Endothelial cell of umbilical vein (primary cell): ENCODE data around the gene TMEM9B. TPM values are rescaled to one million over a fixed set of nuclear protein-coding genes. Genes with fewer than 3 reads are reported as not detected.

Experiments
- BruUV-seq: library from RNA; stranded (reverse); fragments of 400-500 nt; replicated peaks from 2 replicates; lab custom pipeline; 2021; lab: Mats Ljungman, UMichigan
- CTCF ChIA-PET: fragments of 300-600, 350-600 bp; sonication (Branson Sonifier 250); formaldehyde crosslinking; loops from one replicate; lab custom pipeline; 2021; ENCODE audit warnings: antibody characterized with exemption, inconsistent platforms; lab: Charles Lee
- POLR2A ChIA-PET: fragments of 300-600, 350-600 bp; sonication (Branson Sonifier 250); formaldehyde crosslinking; loops from one replicate; lab custom pipeline; 2021; ENCODE audit warnings: antibody characterized with exemption, inconsistent platforms; lab: Charles Lee
- DNase-seq: peaks from one replicate; pipeline ENCODE4 v3.0.0-alpha.2; 2011; ENCODE audit warnings: low read depth, low spot score
- FAIRE-seq: peaks from 2 replicates; lab custom pipeline; 2011; peaks lifted over from hg19 to GRCh38; lab: Jason Lieb, UNC
- H2AFZ ChIP-seq: 2 replicates; pipeline ENCODE4 v1.6.0; 2012; ENCODE audit warnings: low read depth, low read length, control low read depth, inconsistent platforms
- H3K27ac ChIP-seq: 2 replicates; pipeline ENCODE4 v1.5.1; 2011; ENCODE audit warnings: low read depth, mild to moderate bottlenecking, control low read depth, low read length, moderate library complexity; ENCODE audit not compliant: insufficient read depth
- H3K27me3 ChIP-seq, 2 experiments: 2 replicates each; pipeline versions ENCODE4 v1.6.0 to v1.6.1; 2011; ENCODE audit warnings: low read length in 2 of 2, mixed read lengths in 1 of 2; ENCODE audit not compliant: control insufficient read depth in 2 of 2, insufficient read depth in 2 of 2
- H3K36me3 ChIP-seq, 2 experiments: 2 replicates in 1 of 2; 3 replicates in 1 of 2; pipeline ENCODE4 v1.5.1; 2011; ENCODE audit warnings: low read length in 2 of 2, mild to moderate bottlenecking in 1 of 2, moderate library complexity in 1 of 2; ENCODE audit not compliant: control insufficient read depth in 2 of 2, insufficient read depth in 2 of 2; ENCODE audit errors: extremely low read depth in 1 of 2
- H3K4me1 ChIP-seq: 3 replicates; pipeline ENCODE4 v1.5.1; 2011; ENCODE audit warnings: mild to moderate bottlenecking, low read length; ENCODE audit not compliant: control insufficient read depth, insufficient read depth; ENCODE audit errors: extremely low read depth
- H3K4me2 ChIP-seq: 2 replicates; pipeline ENCODE4 v1.6.1; 2011; ENCODE audit warnings: low read length, control low read depth, mixed read lengths; ENCODE audit not compliant: insufficient read depth
- H3K4me3 ChIP-seq, 3 experiments: fragments of 200-600 bp in 1 of 3; sonication (generic), shearing (Covaris generic) in 1 of 3; replicated peaks in 1 of 3; 2 replicates each; pipeline ENCODE4 v1.5.1; 2011 to 2016; ENCODE audit warnings: control low read depth in 3 of 3, low read length in 3 of 3, mild to moderate bottlenecking in 2 of 3, inconsistent platforms in 1 of 3, low read depth in 1 of 3, moderate library complexity in 1 of 3; ENCODE audit not compliant: insufficient read depth in 1 of 3
- H3K79me2 ChIP-seq: 2 replicates; pipeline ENCODE4 v1.6.0; 2012; ENCODE audit warnings: low read length, inconsistent platforms; ENCODE audit not compliant: control insufficient read depth, insufficient read depth
- H3K9ac ChIP-seq: replicated peaks from 2 replicates; pipeline ENCODE3; 2011; ENCODE audit warnings: low read length, control low read depth; ENCODE audit not compliant: insufficient read depth; ENCODE audit errors: extremely low read depth
- H3K9me1 ChIP-seq: replicated peaks from 3 replicates; pipeline ENCODE4 v1.6.0; 2011; ENCODE audit warnings: mild to moderate bottlenecking, low read length; ENCODE audit not compliant: control insufficient read depth, insufficient read depth; ENCODE audit errors: extremely low read depth
- H3K9me3 ChIP-seq: replicated peaks from 2 replicates; pipeline ENCODE4 v1.5.1; 2012; ENCODE audit warnings: low read length, inconsistent platforms; ENCODE audit not compliant: control insufficient read depth, insufficient read depth
- H4K20me1 ChIP-seq: replicated peaks from 2 replicates; pipeline ENCODE3; 2011; ENCODE audit warnings: mild to moderate bottlenecking, low read length; ENCODE audit not compliant: control insufficient read depth, insufficient read depth; ENCODE audit errors: extremely low read depth
- EZH2 ChIP-seq: IDR thresholded peaks from 2 replicates; pipeline ENCODE4 v1.6.1; 2012; ENCODE audit warnings: borderline replicate concordance, low read depth, mild to moderate bottlenecking, moderate library complexity, low read length, inconsistent platforms; ENCODE audit not compliant: severe bottlenecking
- FOS ChIP-seq: IDR thresholded peaks from 2 replicates; pipeline ENCODE4 v1.6.1; 2011; ENCODE audit warnings: mild to moderate bottlenecking, low read length, moderate library complexity, borderline replicate concordance; ENCODE audit not compliant: insufficient read depth
- GATA2 ChIP-seq: IDR thresholded peaks from 2 replicates; pipeline ENCODE4 v1.7.0; 2011; ENCODE audit warnings: low read depth, mild to moderate bottlenecking, moderate library complexity, mixed read lengths, low read length; ENCODE audit not compliant: insufficient read length, insufficient read depth
- JUN ChIP-seq: IDR thresholded peaks from 2 replicates; pipeline ENCODE4 v1.6.1; 2011; ENCODE audit warnings: borderline replicate concordance, low read depth; ENCODE audit not compliant: insufficient read length, insufficient read depth
- MYC ChIP-seq: IDR thresholded peaks from one replicate; pipeline ENCODE4 v1.6.1; 2011; ENCODE audit warnings: mild to moderate bottlenecking, low read depth, low read length
- POLR2A ChIP-seq: IDR thresholded peaks from 2 replicates; pipeline ENCODE4 v1.6.1; 2012; ENCODE audit warnings: low read depth, mild to moderate bottlenecking, control low read depth, low read length
- POLR2AphosphoS5 ChIP-seq: IDR thresholded peaks from 2 replicates; pipeline ENCODE4 v1.6.1; 2012; ENCODE audit warnings: low read depth, mild to moderate bottlenecking, control low read depth, low read length, moderate library complexity; ENCODE audit not compliant: insufficient read depth
- dilution Hi-C: fragments of 300-500 bp; cut with MboI; formaldehyde crosslinking; loops from one replicate; pipeline ENCODE4 v1.15.0; 2019; ENCODE audit warnings: low sequenced_read_pairs; ENCODE audit not compliant: extremely low pct_ligation_motif_present
- intact Hi-C: fragments of 100-400 bp; cut with micrococcal nuclease; formaldehyde crosslinking; loops from one replicate; pipeline ENCODE4 v1.10.0; 2022
- polyA plus RNA-seq, 4 experiments: library from polyadenylated mRNA; depleted of rRNA in 3 of 4; stranded (reverse) in 3 of 4; unstranded in 1 of 4; fragments of >200 nt; gene quantifications; 2 replicates each; pipeline versions ENCODE4 v1.2.1 to v1.2.3, GENCODE V29; 2011 to 2012; ENCODE audit warnings: missing spikeins in 1 of 4
- total RNA-seq: library from RNA; stranded (reverse); gene quantifications from 2 replicates; pipeline ENCODE4 v1.2.3, GENCODE V29; 2021
- TF ChIP-seq, protein P1 (sequence below): IDR thresholded peaks from 2 replicates; pipeline ENCODE4 v1.6.1; 2011; ENCODE audit not compliant: insufficient read depth, insufficient read length
- TF ChIP-seq, protein P2 (sequence below), 2 donors: IDR thresholded peaks; 1 replicate in 1 of 2; 2 replicates in 1 of 2; pipeline ENCODE4 v1.5.1; 2011; ENCODE audit warnings: low read length in 2 of 2, mild to moderate bottlenecking in 2 of 2, moderate library complexity in 2 of 2, control low read depth in 1 of 2, inconsistent platforms in 1 of 2, low read depth in 1 of 2; ENCODE audit not compliant: insufficient read depth in 1 of 2; ENCODE audit errors: extremely low read depth in 1 of 2

The TMEM9B gene
- total and polyA plus RNA-seq, 2 donors (not counting 3 experiments of a cell fraction or from before 2014, with no cell fraction given), result 28.2 to 30.2 TPM

DNA sequence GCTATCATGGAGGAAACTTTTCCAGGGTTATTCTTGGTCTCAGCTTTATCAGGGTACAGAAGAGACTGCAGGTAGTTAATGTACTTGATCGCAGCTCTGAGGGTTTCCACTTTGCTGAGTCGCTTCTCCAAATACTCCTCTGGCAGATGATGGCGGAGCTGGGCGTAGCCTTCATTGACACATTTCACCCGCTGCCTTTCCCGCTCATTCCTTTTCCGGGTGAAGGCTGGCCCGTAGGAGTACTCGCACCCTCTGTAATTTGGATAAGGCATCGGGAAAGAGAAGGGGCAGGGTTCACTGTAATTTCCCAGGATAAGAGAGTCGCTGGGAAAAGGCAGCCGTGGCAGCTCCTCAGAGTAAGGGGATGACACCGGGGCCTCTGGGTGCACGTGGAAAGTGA, 26.6 kb downstream of the TMEM9B start:
- no TSS peak for BruUV-seq
- CTCF ChIA-PET, result interaction anchor here (1.8 kb wide), 1 partner anchor 22 kb away, joined by 10 read pairs; no protein-coding TSS in a partner anchor

GRCh38 chr11:8937159-8937558, 27.1 kb downstream of the TMEM9B start:
- ChIA-PET CTCF (interaction anchor here (0.6 to 1.8 kb wide), 2 partner anchors 22 to 25 kb away, joined by 4 to 10 read pairs; no protein-coding TSS in a partner anchor), POLR2A (no interaction called here)
- Histone ChIP-seq H3K4me3 (no peak overlapping the region), H3K9me3 (no peaks in the 10 kb centered on the region), H3K27ac (no peak overlapping the region), H3K9ac (no peak overlapping the region), H2AFZ (no peak overlapping the region), H3K79me2 (no peaks in the 10 kb centered on the region), H3K4me2 (no peak overlapping the region), H3K4me1 (peaks cover 7% of the 10 kb centered on the region), H3K36me3 (no peaks in the 10 kb centered on the region), H4K20me1 (no peaks in the 10 kb centered on the region), H3K9me1 (no peaks in the 10 kb centered on the region), H3K27me3 (peaks cover 0 to 4% of the 10 kb centered on the region in 2 experiments)
- BruUV-seq, result no TSS peak
- no peak for DNase-seq
- intact Hi-C loops, result no loop called here
- TF ChIP-seq POLR2A (no peak), FOS (no peak), POLR2AphosphoS5 (no peak), EZH2 (no peak), GATA2 (no peak), MYC (no peak), JUN (no peak)
- TF ChIP-seq, protein P1, sequence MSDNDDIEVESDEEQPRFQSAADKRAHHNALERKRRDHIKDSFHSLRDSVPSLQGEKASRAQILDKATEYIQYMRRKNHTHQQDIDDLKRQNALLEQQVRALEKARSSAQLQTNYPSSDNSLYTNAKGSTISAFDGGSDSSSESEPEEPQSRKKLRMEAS, result no peak
- TF ChIP-seq, protein P2, sequence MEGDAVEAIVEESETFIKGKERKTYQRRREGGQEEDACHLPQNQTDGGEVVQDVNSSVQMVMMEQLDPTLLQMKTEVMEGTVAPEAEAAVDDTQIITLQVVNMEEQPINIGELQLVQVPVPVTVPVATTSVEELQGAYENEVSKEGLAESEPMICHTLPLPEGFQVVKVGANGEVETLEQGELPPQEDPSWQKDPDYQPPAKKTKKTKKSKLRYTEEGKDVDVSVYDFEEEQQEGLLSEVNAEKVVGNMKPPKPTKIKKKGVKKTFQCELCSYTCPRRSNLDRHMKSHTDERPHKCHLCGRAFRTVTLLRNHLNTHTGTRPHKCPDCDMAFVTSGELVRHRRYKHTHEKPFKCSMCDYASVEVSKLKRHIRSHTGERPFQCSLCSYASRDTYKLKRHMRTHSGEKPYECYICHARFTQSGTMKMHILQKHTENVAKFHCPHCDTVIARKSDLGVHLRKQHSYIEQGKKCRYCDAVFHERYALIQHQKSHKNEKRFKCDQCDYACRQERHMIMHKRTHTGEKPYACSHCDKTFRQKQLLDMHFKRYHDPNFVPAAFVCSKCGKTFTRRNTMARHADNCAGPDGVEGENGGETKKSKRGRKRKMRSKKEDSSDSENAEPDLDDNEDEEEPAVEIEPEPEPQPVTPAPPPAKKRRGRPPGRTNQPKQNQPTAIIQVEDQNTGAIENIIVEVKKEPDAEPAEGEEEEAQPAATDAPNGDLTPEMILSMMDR (IDR thresholded peaks at IDR 0.05; ENCODE audit: extremely low read depth in 1 of 2, insufficient read depth in 1 of 2, low read depth in 1 of 2, low read length in 2 of 2), result no peak
- dilution Hi-C loops, result no loop called here
- no peak for FAIRE-seq

More for the DNA sequence above, 26.6 kb downstream of the TMEM9B start:
- peaks cover 7% of the 10 kb centered on the region for H3K4me1 ChIP-seq
- dilution Hi-C loops, result no loop called here
- no peaks in the 10 kb centered on the region for H3K36me3 ChIP-seq
- no peaks in the 10 kb centered on the region for H3K9me1 ChIP-seq
- no peak overlapping the region for H3K4me2 ChIP-seq
- no peak overlapping the region for H2AFZ ChIP-seq
- DNase-seq, result no peak
- H3K27ac ChIP-seq, result no peak overlapping the region
- TF ChIP-seq, protein P2 (IDR thresholded peaks at IDR 0.05; ENCODE audit: extremely low read depth in 1 of 2, insufficient read depth in 1 of 2, low read depth in 1 of 2, low read length in 2 of 2), result no peak
- H3K9ac ChIP-seq, result no peak overlapping the region
- H3K79me2 ChIP-seq, result no peaks in the 10 kb centered on the region
- peaks cover 0 to 4% of the 10 kb centered on the region in 2 experiments for H3K27me3 ChIP-seq
- no peak for FAIRE-seq
- H3K4me3 ChIP-seq, result no peak overlapping the region
- no peaks in the 10 kb centered on the region for H3K9me3 ChIP-seq
- intact Hi-C loops, result no loop called here
- POLR2A ChIA-PET, result no interaction called here
- H4K20me1 ChIP-seq, result no peaks in the 10 kb centered on the region
